Fibroblast of gingiva (primary cell): ENCODE results near the gene CAMK4.
A peak's percentile ranks its signal among the peaks of the same experiment; 100 is the strongest.
"Not testable (repeated sequence)": the region's sequence is repeated elsewhere in the genome, so short reads cannot be mapped to it uniquely, and the experiment has no call there.

Source experiments
- DNase-seq: peaks from one replicate; pipeline ENCODE4 v3.0.0-alpha.2; 2011; ENCODE audit warnings: low read depth

Gene CAMK4

DNA sequence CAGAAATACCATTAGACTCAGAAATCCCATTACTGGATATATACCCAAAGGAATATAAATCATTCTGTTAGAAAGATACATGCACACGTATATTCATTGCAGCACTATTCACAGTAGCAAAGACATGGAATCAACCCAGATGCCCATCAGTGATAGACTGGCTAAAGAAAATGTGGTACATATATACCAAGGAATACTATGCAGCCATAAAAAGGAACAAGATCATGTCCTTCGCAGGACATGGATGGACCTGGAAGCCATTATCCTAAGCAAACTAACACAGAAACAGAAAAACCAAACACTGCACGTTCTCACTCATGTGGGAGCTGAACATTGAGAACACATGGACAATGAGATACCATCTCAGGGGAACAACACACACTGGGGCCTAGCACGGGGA is 33.4 kb downstream of the CAMK4 start:
- DNase-seq: not testable (repeated sequence)

GRCh38 chr5:111259636-111260035 is 35.5 kb downstream of the CAMK4 start:
- no peak for DNase-seq

- no peak for DNase-seq
Measured at GRCh38 chr5:111261610-111262009, 37.4 kb downstream of the CAMK4 start.

GRCh38 chr5:111262153-111262552 is 38.0 kb downstream of the CAMK4 start:
- DNase-seq: no peak

DNA sequence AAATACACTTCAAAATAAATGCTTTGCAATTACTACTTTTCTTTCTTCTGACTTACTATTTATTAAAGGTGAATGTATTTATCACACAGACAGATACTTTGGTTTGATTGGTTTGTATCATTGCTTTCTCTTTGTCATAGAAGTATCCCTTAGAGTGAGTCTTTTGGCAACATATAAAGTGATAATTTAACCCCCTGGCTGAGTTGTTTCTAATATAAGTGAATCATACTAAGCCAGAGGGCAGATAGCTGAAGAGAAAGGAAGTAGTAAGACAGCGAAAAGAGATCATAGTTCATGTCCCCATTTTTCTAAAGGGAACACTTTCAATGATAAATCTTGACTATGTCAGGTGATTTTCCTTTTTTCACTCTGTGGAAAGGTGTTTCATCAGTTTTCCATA is 38.6 kb downstream of the CAMK4 start:
- DNase-seq: no peak

DNA sequence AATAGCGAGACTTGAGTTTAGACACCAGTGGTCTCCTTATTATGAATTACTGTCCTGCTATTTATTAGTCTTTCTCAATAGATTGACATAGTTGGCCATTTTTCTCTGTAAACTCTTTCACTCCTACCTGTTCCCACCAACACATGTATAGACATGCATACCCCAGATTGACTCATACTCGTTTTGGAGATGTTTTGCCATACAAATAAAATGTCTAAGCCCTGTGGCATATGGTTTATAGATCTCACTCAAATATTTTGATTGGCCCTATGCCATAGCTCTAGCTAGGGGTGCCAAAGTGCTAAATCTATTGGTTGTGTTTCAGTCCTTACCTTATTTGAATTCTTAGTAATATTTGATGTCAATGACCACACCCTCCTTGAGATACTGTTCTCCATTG is 42.3 kb downstream of the CAMK4 start:
- no peak for DNase-seq

- DNase-seq: no peak
Measured at GRCh38 chr5:111268300-111268699, 44.1 kb downstream of the CAMK4 start.

DNA sequence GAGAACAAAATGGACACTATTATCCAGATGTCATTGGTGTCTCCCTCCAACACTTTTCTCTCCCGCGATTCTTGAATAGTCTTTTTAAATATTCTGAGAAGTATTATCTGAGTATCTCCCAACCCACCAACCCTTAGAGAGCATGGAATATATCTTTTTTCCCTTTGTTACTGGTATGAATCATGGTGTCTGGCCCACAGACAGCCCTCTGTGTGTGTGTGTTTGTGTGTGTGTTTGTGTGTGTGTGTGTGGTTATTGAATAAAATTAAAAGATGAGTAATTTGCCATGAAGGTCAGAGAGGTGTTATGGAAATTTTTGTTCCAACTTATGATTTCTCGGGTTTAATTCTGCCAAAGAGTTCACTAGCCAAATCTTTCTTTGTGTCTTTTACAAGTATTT is 47.7 kb downstream of the CAMK4 start:
- DNase-seq: no peak

DNA sequence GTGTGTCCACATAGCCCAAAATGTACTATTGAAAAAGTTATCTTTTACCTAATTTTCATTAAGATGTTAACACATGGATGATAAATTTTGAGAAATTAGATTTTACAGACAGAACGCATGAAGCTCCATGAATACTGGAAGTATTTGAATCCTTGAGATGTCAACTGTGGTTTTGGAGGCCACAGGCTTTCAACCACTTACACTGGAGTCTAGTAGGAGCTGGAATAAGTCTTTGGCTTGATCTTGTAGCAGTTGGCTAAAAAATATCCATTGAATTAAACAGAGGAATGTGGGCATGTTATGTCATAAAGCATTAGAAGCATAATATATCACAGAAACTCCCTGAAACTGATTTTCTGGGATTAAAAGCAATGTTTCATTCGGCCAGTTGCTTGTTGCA is 52.9 kb downstream of the CAMK4 start:
- no peak for DNase-seq

- peak; percentile 8 for DNase-seq
Measured at GRCh38 chr5:111278858-111279504, 54.8 kb downstream of the CAMK4 start.

DNA sequence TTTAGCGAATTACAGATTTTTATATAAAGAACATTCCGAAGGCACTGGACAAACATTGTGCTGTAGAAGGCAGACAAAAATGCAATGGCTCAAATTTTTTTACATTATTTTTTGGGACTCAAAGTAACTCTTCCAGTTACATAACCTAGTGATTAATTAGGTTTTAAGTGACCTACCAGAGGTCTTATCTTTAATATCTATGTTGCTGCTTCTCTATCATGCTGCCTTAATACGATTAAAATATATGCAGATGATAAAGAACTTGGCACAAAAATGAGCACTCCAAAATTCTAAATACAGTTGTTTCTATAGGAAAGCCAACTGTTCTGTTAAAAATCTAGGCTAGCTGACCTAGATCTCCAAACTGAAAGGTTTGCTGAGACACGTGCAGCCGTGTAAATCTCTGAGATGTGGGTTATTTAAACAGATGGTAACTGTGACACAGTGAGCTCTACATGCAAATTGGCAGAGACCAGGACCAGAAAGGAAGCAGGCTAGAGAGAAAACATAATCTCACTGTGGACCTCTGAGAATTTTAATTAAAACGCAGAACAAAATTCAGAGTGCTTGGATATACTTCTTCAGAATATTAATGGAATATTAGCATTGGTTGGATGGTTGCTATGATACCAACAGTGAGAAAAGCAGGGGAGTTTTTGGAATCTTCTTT is 56.2 kb downstream of the CAMK4 start:
- no peak for DNase-seq

- DNase-seq: no peak
Measured at GRCh38 chr5:111282798-111283197, 58.6 kb downstream of the CAMK4 start.

DNA sequence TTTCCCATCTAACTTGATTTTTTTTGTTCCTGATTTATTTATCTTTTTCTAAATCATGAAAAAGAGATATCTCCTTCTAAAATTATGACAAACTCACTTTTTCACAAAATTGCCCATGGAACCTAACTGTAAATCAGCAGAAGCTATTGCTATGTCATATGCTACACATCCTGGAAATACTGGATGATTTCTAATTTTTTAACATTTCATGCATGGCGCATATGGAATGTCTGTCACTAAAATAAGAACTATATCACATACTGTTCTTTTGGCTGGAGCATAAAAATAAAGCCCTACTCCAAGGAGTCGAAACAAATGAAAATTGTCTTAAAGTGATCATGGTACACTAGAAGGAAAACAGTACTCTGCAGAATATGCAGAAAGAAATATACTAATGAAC is 60.6 kb downstream of the CAMK4 start:
- DNase-seq: no peak

- no peak for DNase-seq
Measured at GRCh38 chr5:111294551-111294950, 70.4 kb downstream of the CAMK4 start.

DNA sequence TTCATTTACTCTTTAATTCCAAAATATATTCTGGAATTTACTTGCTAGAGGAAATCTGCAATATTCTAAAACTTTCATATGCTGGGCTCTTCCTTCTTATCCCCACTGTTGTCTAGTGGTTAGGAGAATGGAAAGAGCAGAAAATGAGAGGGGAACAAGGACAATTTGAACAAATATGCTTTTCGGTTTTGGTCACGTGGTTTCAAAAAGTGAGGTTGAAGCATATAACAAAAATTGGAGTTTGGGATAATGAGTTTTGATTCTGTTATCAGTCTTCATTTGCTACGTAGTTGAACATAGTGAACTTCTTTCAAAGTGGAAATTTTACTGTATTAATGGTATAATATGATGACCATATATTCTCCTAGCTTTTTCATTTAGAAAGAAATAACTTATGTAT is 71.5 kb downstream of the CAMK4 start:
- no peak for DNase-seq

- no peak for DNase-seq
Measured at GRCh38 chr5:111296570-111296969, 72.4 kb downstream of the CAMK4 start.

- no peak for DNase-seq
Measured at GRCh38 chr5:111299067-111299481, 74.9 kb downstream of the CAMK4 start.

DNA sequence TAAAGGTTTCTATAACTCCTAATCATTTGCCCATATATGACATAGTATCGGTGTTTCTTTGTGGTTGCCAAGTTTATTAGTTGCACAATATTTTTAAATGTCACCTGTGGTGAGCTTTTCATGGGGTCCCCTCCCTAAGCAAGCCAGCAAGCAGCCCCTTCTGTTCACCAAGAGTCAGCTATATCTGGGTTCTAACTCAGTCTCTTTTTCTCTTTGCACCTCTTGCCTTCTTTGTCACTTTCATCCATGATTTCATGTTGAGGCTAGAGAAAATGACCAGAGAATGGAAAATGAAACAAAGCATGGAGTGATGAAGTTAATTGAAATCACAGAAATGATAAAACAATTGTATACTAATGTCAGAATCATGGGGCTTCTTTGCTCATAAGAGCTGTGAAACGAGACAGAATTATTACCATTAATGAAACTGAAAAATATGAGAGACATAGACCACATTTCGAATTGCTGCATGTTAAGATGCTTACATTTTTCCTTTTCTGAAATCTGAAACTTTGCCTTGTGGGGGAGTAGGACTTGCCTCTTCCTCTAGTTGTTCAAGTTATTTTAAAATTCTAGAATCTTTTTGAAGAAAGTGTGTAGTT is 75.7 kb downstream of the CAMK4 start:
- no peak for DNase-seq

DNA sequence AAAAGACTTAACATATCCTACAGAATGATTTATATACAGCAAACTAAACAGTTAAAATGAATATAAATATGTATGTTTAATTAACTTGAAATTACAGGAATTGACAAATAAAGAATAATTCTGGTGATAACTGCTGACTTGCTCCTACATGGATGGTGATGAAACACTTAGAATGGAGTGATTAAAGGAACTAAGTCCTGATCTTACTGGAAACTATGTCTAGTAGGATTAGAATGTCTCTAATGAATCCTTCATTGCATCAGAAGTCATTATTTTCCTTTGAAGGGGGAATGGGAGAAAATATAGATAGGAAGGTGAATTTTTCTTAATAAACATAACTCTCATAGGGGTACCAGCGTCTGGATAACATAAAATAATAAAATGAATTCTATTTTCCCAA is 77.1 kb downstream of the CAMK4 start:
- no peak for DNase-seq

- not testable (repeated sequence) for DNase-seq
Measured at GRCh38 chr5:111302043-111302442, 77.9 kb downstream of the CAMK4 start.

GRCh38 chr5:111308951-111309350 is 84.8 kb downstream of the CAMK4 start:
- no peak for DNase-seq

DNA sequence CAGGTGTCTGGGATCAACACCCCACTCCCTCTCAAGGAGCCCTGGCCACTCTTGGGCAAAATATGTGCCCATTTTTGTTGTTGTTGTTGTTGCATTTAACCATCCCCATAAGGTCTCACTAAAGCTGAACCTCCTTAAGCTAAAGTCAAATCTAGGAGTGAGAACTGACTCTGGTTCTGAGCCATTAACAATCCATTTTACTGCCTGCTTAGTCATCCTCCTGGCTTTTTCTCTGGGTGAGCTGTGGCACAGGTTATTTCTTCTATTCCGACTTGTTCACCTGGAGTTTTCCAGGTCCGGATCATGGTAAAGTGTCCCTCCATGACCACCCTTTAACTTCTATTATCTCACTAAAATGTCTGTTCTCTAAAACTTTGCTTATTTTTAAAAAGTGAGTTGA is 85.2 kb downstream of the CAMK4 start:
- DNase-seq: no peak

- DNase-seq: no peak
Measured at GRCh38 chr5:111310711-111311620, 86.8 kb downstream of the CAMK4 start.
